NT2/D1 (cell line): ENCODE measurements around the gene PRICKLE2.

Experiments
- YY1 ChIP-seq: IDR thresholded peaks from 2 replicates; pipeline ENCODE4 v1.6.1; 2011; ENCODE audit not compliant: insufficient read length, insufficient read depth
- ZNF274 ChIP-seq: IDR thresholded peaks from 2 replicates; pipeline ENCODE4 v1.6.1; 2011; ENCODE audit warnings: mild to moderate bottlenecking, low read depth, low read length

DNA sequence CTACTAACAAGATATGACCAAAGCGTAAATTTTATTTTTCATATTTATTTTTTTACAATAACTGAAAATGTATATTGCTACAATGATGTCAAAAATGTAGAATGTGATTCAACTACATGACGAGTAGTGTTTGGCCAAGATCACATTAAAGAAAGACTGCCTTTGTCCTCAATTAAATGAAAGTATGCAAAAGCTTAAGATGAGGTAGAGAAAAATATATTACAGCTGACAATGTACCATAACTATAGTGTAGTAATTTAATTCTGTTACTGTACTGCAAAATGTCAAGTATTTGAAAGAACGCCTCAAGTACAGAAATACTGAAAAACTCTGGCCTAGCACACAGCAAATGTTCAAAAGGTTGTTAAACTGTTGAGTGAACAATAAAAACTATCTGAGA, 9.7 kb downstream of the PRICKLE2 start:
- TF ChIP-seq ZNF274 (no peak), YY1 (no peak)
